Ovary (tissue), 9 donors: ENCODE results near the gene INHA. TPM values are rescaled to one million over a fixed set of nuclear protein-coding genes. Genes with fewer than 3 reads are reported as not detected.
A peak's percentile ranks its signal among the peaks of the same experiment; 100 is the strongest.

Source experiments
- DNase-seq, 5 donors: peaks; one replicate each; pipeline ENCODE4 v3.0.0-alpha.2; 2019 to 2020
- H3K27ac ChIP-seq, 2 donors: fragments of 200-600 bp; one replicate each; pipeline versions ENCODE4 v1.5.1 to v1.8.0; 2019 to 2022
- H3K27me3 ChIP-seq: fragments of 200-600 bp; one replicate; pipeline ENCODE4 v1.8.0; 2022
- H3K36me3 ChIP-seq: fragments of 200-600 bp; sonication (generic); one replicate; pipeline ENCODE4 v1.5.1; 2019
- H3K4me1 ChIP-seq: one replicate; pipeline ENCODE4 v1.8.1; 2013; ENCODE audit warnings: mild to moderate bottlenecking, moderate library complexity; ENCODE audit not compliant: insufficient read depth
- H3K4me3 ChIP-seq: fragments of 200-600 bp; sonication (generic); one replicate; pipeline ENCODE4 v1.5.1; 2017
- H3K9me3 ChIP-seq, 2 donors: fragments of 200-600 bp in 1 of 2; sonication (generic) in 1 of 2; one replicate each; pipeline versions ENCODE4 v1.5.1 to v1.8.1; 2013 to 2019; ENCODE audit warnings: mild to moderate bottlenecking in 1 of 2, moderate library complexity in 1 of 2
- CTCF ChIP-seq, 3 donors: fragments of 450-650 bp in 2 of 3; fragments of 200-600 bp in 1 of 3; IDR thresholded peaks; one replicate each; pipeline versions ENCODE4 v1.5.1 to v1.8.0; 2016 to 2022; ENCODE audit warnings: antibody characterized with exemption in 3 of 3, mild to moderate bottlenecking in 1 of 3
- EP300 ChIP-seq: sonication (generic); formaldehyde crosslinking; IDR thresholded peaks from one replicate; pipeline ENCODE4 v1.6.1; 2017; ENCODE audit warnings: antibody characterized with exemption
- POLR2A ChIP-seq: fragments of 450-650 bp; IDR thresholded peaks from one replicate; pipeline ENCODE4 v1.6.1; 2017; ENCODE audit warnings: antibody characterized with exemption, mild to moderate bottlenecking, moderate library complexity
- WGBS, 3 donors: extraction: QIAGEN DNeasy Blood & Tissue Kit in 1 of 3; methylation state at CpG; one replicate each; pipeline versions ENCODE4 v1.1.5 to v1.1.7; 2013 to 2017; 5-methylcytosine and 5-hydroxymethylcytosine counted together
- intact Hi-C, 4 donors: fragments of 100-400 bp; cut with DNase I; formaldehyde crosslinking; loops; one replicate each; pipeline versions ENCODE4 v1.11.0 to v1.15.1; 2022 to 2023
- polyA plus RNA-seq, 2 donors: library from polyadenylated mRNA; stranded (reverse); fragments of 200-250 nt in 1 of 2; fragments of 350-450 nt in 1 of 2; fragmentation: Illumina TruSeq in 1 of 2; extraction: RNeasy Lipid Tissue Mini Kit (QIAGEN cat#74804) in 1 of 2; gene quantifications; one replicate each; pipeline ENCODE4 v1.2.3, GENCODE V29; 2013 to 2014
- total RNA-seq, 7 donors: library from RNA; depleted of rRNA in 2 of 7; stranded (reverse); fragments of >200 nt in 2 of 7; fragmentation: NEBNext Ultra II Directional in 3 of 7; extraction: Animal tissue kit (Norgen Biotek cat#: 25700) in 3 of 7; gene quantifications; one replicate each; pipeline versions ENCODE4 v1.1.0 to v1.2.4, GENCODE V29; 2016 to 2023
- donor health status: DM: no; HTN: no; CAD: no; lungs with moderate emphysema.
- donor health status: DM: no; HTN: no; CAD: no.
- donor health status: Bipolar disorder and iron deficiency.
- donor health status: DM: yes; HTN: yes; CAD: no.
- donor health status: DM: no; HTN: no; CAD: no.
- donor health status: DM: yes; HTN: yes; CAD: no.

Gene INHA
- total and polyA plus RNA-seq, 9 donors, result 38.4 to 165 (median 79.4) TPM

- H3K36me3 ChIP-seq, result no peaks in the 10 kb centered on the region
- no peaks in the 10 kb centered on the region for H3K4me1 ChIP-seq
- WGBS, 3 donors, result 87 to 95% (median 92%) methylated on average over 3 of the region's 3 CpGs
- H3K9me3 ChIP-seq, result no peaks in the 10 kb centered on the region
- H3K27me3 ChIP-seq, result no peaks in the 10 kb centered on the region
- H3K4me3 ChIP-seq, result no peak overlapping the region
- TF ChIP-seq POLR2A (no peak), EP300 (no peak), CTCF (IDR thresholded peaks at IDR 0.05) (no peak)
- peak in 2 of 5 donors; percentile 10 to 24 for DNase-seq
- no peak overlapping the region for H3K27ac ChIP-seq
- intact Hi-C loops, result no loop called here
Observed at GRCh38 chr2:219618733-219619122, 46.6 kb downstream of the INHA start.

GRCh38 chr2:219619235-219619634 is 47.1 kb downstream of the INHA start:
- no peaks in the 10 kb centered on the region for H3K27me3 ChIP-seq
- no peak overlapping the region for H3K27ac ChIP-seq
- WGBS, 3 donors, result 70 to 73% (median 72%) methylated on average over 4 of the region's 4 CpGs
- no peaks in the 10 kb centered on the region for H3K36me3 ChIP-seq
- TF ChIP-seq EP300 (no peak), CTCF (IDR thresholded peaks at IDR 0.05) (no peak), POLR2A (no peak)
- no peak overlapping the region for H3K4me3 ChIP-seq
- H3K4me1 ChIP-seq, result no peaks in the 10 kb centered on the region
- intact Hi-C loops, result no loop called here
- peak in 1 of 5 donors; percentile 12 for DNase-seq
- no peaks in the 10 kb centered on the region for H3K9me3 ChIP-seq

- no peaks in the 10 kb centered on the region for H3K27me3 ChIP-seq
- WGBS, 3 donors, result 85 to 92% (median 91%) methylated on average over 6 of the region's 6 CpGs
- H3K9me3 ChIP-seq, result no peaks in the 10 kb centered on the region
- intact Hi-C loops, result no loop called here
- no peaks in the 10 kb centered on the region for H3K4me1 ChIP-seq
- no peaks in the 10 kb centered on the region for H3K36me3 ChIP-seq
- no peak for DNase-seq
- no peak overlapping the region for H3K27ac ChIP-seq
- no peak overlapping the region for H3K4me3 ChIP-seq
- no peak for TF ChIP-seq EP300
- no peak for TF ChIP-seq CTCF (IDR thresholded peaks at IDR 0.05)
- no peak for TF ChIP-seq POLR2A
Observed at GRCh38 chr2:219620546-219620945, 48.4 kb downstream of the INHA start.

DNA sequence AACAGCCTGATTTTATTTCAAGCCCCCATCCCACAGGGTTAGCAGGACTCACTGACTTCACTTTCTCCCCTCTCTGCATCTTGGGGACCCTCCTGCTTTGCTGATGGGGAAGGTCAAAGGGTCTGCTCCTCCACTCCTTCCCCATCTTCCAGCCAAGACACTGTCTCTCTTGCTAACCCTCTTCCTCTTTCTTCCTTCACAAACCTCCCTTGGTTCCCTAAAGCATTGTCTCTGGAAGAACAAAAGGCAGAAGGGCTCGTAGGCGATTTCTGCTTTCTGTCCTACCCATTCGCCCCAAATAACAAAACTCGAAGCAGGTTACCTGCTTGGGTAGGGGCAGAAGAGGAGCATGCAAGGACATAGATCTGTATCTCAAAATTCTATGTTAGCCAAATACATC is 49.8 kb downstream of the INHA start:
- intact Hi-C loops, result no loop called here
- Histone ChIP-seq H3K4me3 (no peak overlapping the region), H3K36me3 (no peaks in the 10 kb centered on the region), H3K4me1 (peaks cover 5% of the 10 kb centered on the region), H3K9me3 (no peaks in the 10 kb centered on the region), H3K27me3 (no peaks in the 10 kb centered on the region), H3K27ac (no peak overlapping the region)
- WGBS, 3 donors, result 84 to 93% (median 89%) methylated on average over 4 of the region's 4 CpGs
- TF ChIP-seq CTCF (IDR thresholded peaks at IDR 0.05) (no peak), POLR2A (no peak), EP300 (no peak)
- peak in 1 of 5 donors; percentile 2 for DNase-seq
